A549 (cell line): ENCODE measurements around the gene MAPK8IP3. TPM values are rescaled to one million over a fixed set of nuclear protein-coding genes. Genes with fewer than 3 reads are reported as not detected.

Experiments
- ATAC-seq, 2 experiments: fragments of 200-7000 bp in 1 of 2; fragments of >200 bp in 1 of 2; cut with Nextera tagmentation in 1 of 2; cut with Tn5 transposase in 1 of 2; 3 replicates each; pipeline versions ENCODE4 v1.8.0 to v1.9.1; 2018 to 2020; ENCODE audit warnings: mild to moderate bottlenecking in 1 of 2, moderate library complexity in 1 of 2
- CTCF ChIA-PET: fragments of 300-600 bp; sonication (Branson Sonifier 250); formaldehyde crosslinking; extraction: SDS; loops from one replicate; lab custom pipeline; 2021; ENCODE audit warnings: antibody characterized with exemption, inconsistent platforms; lab: Yijun Ruan, JAX
- POLR2A ChIA-PET: fragments of 350-600 bp; formaldehyde crosslinking; extraction: SDS; loops from one replicate; lab custom pipeline; 2021; ENCODE audit warnings: antibody characterized with exemption, inconsistent platforms; lab: Yijun Ruan, JAX
- DNase-seq, 2 experiments: peaks; one replicate each; pipeline versions ENCODE4 v3.0.0 to v3.0.0-alpha.2; 2011 to 2016; ENCODE audit warnings: low read depth in 1 of 2, low spot score in 1 of 2
- FAIRE-seq: peaks from 2 replicates; lab custom pipeline; 2011; peaks lifted over from hg19 to GRCh38; lab: Jason Lieb, UNC
- H3K27ac ChIP-seq, 2 experiments: fragments of >200 bp; sonication (Bioruptor Twin); formaldehyde crosslinking; 3 replicates each; pipeline ENCODE4 v1.5.1; 2016 to 2017
- H3K4me1 ChIP-seq: fragments of >200 bp; sonication (Bioruptor Twin); formaldehyde crosslinking; 3 replicates; pipeline ENCODE4 v1.6.1; 2016
- H3K4me2 ChIP-seq: fragments of >200 bp; sonication (Bioruptor Twin); formaldehyde crosslinking; 3 replicates; pipeline ENCODE4 v1.6.1; 2016
- H3K4me3 ChIP-seq: fragments of >200 bp; sonication (Bioruptor Twin); formaldehyde crosslinking; 3 replicates; pipeline ENCODE4 v1.5.1; 2016
- H3K9me3 ChIP-seq: fragments of >200 bp; sonication (Bioruptor Twin); formaldehyde crosslinking; 3 replicates; pipeline ENCODE4 v1.6.1; 2016
- ELK1 ChIP-seq: fragments of 150-350 bp; IDR thresholded peaks from 2 replicates; pipeline ENCODE4 v1.6.1; 2014; ENCODE audit warnings: low read depth, mild to moderate bottlenecking, low read length
- ESRRA ChIP-seq: fragments of 150-350 bp; IDR thresholded peaks from 2 replicates; pipeline ENCODE4 v1.6.1; 2014; ENCODE audit warnings: mild to moderate bottlenecking, low read length, borderline replicate concordance
- HES2 ChIP-seq: fragments of >200 bp; sonication (Bioruptor Twin); formaldehyde crosslinking; IDR thresholded peaks from 2 replicates; pipeline ENCODE4 v1.6.1; 2016
- HEYL ChIP-seq: fragments of 250-450 bp; sonication (Bioruptor Pico); IDR thresholded peaks from 2 replicates; pipeline ENCODE4 v1.8.0; 2021; ENCODE audit warnings: mild to moderate bottlenecking, moderate library complexity
- MAX ChIP-seq: IDR thresholded peaks from 2 replicates; pipeline ENCODE4 v1.6.1; 2012
- PHF8 ChIP-seq: fragments of 200-600 bp; sonication (generic); IDR thresholded peaks from 2 replicates; pipeline ENCODE4 v1.6.1; 2016; ENCODE audit warnings: low read depth, mild to moderate bottlenecking, antibody characterized with exemption, moderate library complexity, borderline replicate concordance
- POLR2A ChIP-seq: IDR thresholded peaks from 2 replicates; pipeline ENCODE4 v1.6.1; 2012; ENCODE audit warnings: mild to moderate bottlenecking, low read length
- POLR2AphosphoS2 ChIP-seq: conservative IDR thresholded peaks from 2 replicates; pipeline ENCODE4 v1.6.1; 2012; ENCODE audit warnings: low read length, improper control_type of control experiment, inconsistent platforms
- RAD21 ChIP-seq, 2 experiments: fragments of >200 bp in 1 of 2; sonication (Bioruptor Twin) in 1 of 2; formaldehyde crosslinking in 1 of 2; IDR thresholded peaks in 1 of 2; conservative IDR thresholded peaks in 1 of 2; 2 replicates in 1 of 2; 3 replicates in 1 of 2; pipeline ENCODE4 v1.6.1; 2012 to 2018; ENCODE audit warnings: inconsistent platforms in 1 of 2
- RARB ChIP-seq: fragments of 250-450 bp; sonication (Bioruptor Pico); IDR thresholded peaks from 2 replicates; pipeline ENCODE4 v1.8.0; 2021; ENCODE audit warnings: mild to moderate bottlenecking, moderate library complexity
- RCOR1 ChIP-seq: fragments of 150-350 bp; IDR thresholded peaks from 2 replicates; pipeline ENCODE4 v1.6.1; 2014; ENCODE audit warnings: antibody characterized with exemption, low read length, low read depth
- TP53 ChIP-seq: fragments of 250-450 bp; sonication (Bioruptor Pico); IDR thresholded peaks from 2 replicates; pipeline ENCODE4 v1.5.0; 2021; ENCODE audit warnings: mild to moderate bottlenecking, moderate library complexity
- ZC3H11A ChIP-seq: fragments of 450-650 bp; IDR thresholded peaks from 2 replicates; pipeline ENCODE4 v1.6.1; 2014; ENCODE audit warnings: antibody characterized with exemption, mild to moderate bottlenecking
- WGBS: methylation state at CpG from one replicate; pipeline ENCODE4 v1.1.6; 2017; ENCODE audit errors: missing lambda C conversion rate; 5-methylcytosine and 5-hydroxymethylcytosine counted together
- polyA plus RNA-seq, 4 experiments: library from polyadenylated mRNA; depleted of rRNA in 3 of 4; stranded (reverse); fragments of >200 nt; fragmentation: RNase III in 1 of 4; extraction: RNeasy Plus Mini Kit Qiagen cat#74134 plus additional on column Dnase treatment in 1 of 4; gene quantifications; 2 replicates in 3 of 4; 3 replicates in 1 of 4; pipeline ENCODE4 v1.2.3, GENCODE V29; 2011 to 2017
- TF ChIP-seq, protein P1 (sequence below): fragments of >200 bp; sonication (Bioruptor Twin); formaldehyde crosslinking; IDR thresholded peaks from 3 replicates; pipeline ENCODE4 v1.5.1; 2016

The MAPK8IP3 gene
- polyA plus RNA-seq, 2 of the 4 experiments (the other 2 are of a cell fraction): 12.0 to 53.3 TPM

DNA sequence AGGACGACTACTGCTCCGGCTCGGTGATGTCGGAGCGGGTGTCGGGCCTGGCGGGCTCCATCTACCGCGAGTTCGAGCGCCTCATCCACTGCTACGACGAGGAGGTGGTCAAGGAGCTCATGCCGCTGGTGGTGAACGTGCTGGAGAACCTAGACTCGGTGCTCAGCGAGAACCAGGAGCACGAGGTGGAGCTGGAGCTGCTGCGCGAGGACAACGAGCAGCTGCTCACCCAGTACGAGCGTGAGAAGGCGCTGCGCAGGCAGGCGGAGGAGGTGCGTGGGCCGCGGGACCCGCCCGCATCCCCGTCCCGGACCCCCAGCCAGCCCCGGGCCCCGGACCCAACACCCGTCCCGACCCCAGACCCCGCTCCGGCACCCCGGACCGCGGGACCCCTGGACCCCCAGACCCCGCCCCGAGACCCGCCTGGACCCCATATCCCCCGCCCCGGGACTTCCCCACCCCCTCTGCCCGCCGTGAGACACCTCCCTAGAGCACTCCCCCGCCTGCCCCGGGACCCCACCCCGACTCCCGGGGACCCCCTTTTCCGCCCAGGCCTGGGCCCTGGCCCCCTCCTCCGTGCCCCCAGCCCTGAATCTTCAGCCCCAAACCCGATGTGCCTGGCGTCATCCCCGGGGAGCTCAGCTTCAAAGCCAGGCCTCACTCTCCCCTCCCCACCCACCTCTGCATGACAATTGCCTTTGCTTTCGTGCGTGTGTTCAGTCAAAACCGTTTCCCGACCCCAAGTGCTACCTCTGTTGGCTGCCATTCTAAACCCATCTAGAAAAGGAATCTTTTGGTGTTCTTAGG is 594 bp downstream of the MAPK8IP3 start (continued):
- peak; percentile 15 for TF ChIP-seq PHF8

GRCh38 chr16:1707193-1707790 is 1.3 kb downstream of the MAPK8IP3 start:
- WGBS: 19% methylated on average over 16 of the region's 16 CpGs
- FAIRE-seq (no peak), DNase-seq (no peak), ATAC-seq (no peak)
- TF ChIP-seq MAX (no peak), RAD21 (conservative IDR thresholded peaks at IDR 0.05 in 1 of 2, IDR thresholded peaks at IDR 0.05 in 1 of 2) (no peak), POLR2A (no peak), HEYL (CRISPR knock-in tag) (no peak), HES2 (no peak), RARB (CRISPR knock-in tag) (no peak), TP53 (CRISPR knock-in tag) (no peak)
- TF ChIP-seq, protein P1, sequence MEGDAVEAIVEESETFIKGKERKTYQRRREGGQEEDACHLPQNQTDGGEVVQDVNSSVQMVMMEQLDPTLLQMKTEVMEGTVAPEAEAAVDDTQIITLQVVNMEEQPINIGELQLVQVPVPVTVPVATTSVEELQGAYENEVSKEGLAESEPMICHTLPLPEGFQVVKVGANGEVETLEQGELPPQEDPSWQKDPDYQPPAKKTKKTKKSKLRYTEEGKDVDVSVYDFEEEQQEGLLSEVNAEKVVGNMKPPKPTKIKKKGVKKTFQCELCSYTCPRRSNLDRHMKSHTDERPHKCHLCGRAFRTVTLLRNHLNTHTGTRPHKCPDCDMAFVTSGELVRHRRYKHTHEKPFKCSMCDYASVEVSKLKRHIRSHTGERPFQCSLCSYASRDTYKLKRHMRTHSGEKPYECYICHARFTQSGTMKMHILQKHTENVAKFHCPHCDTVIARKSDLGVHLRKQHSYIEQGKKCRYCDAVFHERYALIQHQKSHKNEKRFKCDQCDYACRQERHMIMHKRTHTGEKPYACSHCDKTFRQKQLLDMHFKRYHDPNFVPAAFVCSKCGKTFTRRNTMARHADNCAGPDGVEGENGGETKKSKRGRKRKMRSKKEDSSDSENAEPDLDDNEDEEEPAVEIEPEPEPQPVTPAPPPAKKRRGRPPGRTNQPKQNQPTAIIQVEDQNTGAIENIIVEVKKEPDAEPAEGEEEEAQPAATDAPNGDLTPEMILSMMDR: no peak
- H3K4me1 ChIP-seq: peaks cover 14% of the 10 kb centered on the region; the same call in 1 of the 3 replicates
- peak overlapping the region; percentile 98 for H3K4me2 ChIP-seq
- CTCF ChIA-PET: interaction anchor here (0.7 to 5.3 kb wide), 9 partner anchors 17 to 91 kb away, joined by 3 to 72 read pairs (median 26); partner anchors contain the start of gene JPT2
- peak overlapping the region; percentile 89 for H3K4me3 ChIP-seq
- peak overlapping the region; percentile 93 to 96 for H3K27ac ChIP-seq
- H3K9me3 ChIP-seq: no peaks in the 10 kb centered on the region
- POLR2A ChIA-PET: interaction anchor here (1.6 to 3.0 kb wide), 3 partner anchors 34 to 76 kb away, joined by 4 to 19 read pairs (median 9); partner anchors contain the start of genes NUBP2 and SPSB3

- POLR2A ChIA-PET: no interaction called here
- Histone ChIP-seq H3K4me1 (peaks cover 14% of the 10 kb centered on the region; the same call in 1 of the 3 replicates), H3K27ac (peak overlapping the region in 1 of 2 experiments; percentile 8; a peak in 1 of 6 replicates), H3K9me3 (no peaks in the 10 kb centered on the region), H3K4me3 (no peak overlapping the region), H3K4me2 (peak overlapping the region; percentile 98; the same call in 2 of the 3 replicates)
- no peak for FAIRE-seq
- CTCF ChIA-PET: interaction anchor here (0.7 to 5.3 kb wide), 9 partner anchors 18 to 66 kb away, joined by 3 to 72 read pairs (median 5); partner anchors contain the start of gene JPT2
- ATAC-seq: no peak
- TF ChIP-seq POLR2AphosphoS2: no peak
- no peak for TF ChIP-seq ELK1
- TF ChIP-seq RCOR1: no peak
- no peak for TF ChIP-seq RARB (CRISPR knock-in tag)
- TF ChIP-seq RAD21 (conservative IDR thresholded peaks at IDR 0.05 in 1 of 2, IDR thresholded peaks at IDR 0.05 in 1 of 2): no peak
- TF ChIP-seq ZC3H11A: no peak
- no peak for TF ChIP-seq ESRRA
- TF ChIP-seq TP53 (CRISPR knock-in tag): no peak
- 93% methylated on average over 18 of the region's 18 CpGs for WGBS
- DNase-seq: no peak
These were observed 2.2 kb downstream of the MAPK8IP3 start for GRCh38 chr16:1708083-1708767.
